Activated naive CD8-positive, alpha-beta T cell (primary cell): ENCODE measurements around the gene IL1RL2.

Source experiments
- H3K27ac Mint-ChIP-seq: one replicate; pipeline ENCODE4 v1.8.0; 2021; ENCODE audit warnings: mixed read lengths
- H3K27me3 Mint-ChIP-seq: one replicate; pipeline ENCODE4 v1.8.0; 2021; ENCODE audit warnings: mixed read lengths
- H3K36me3 Mint-ChIP-seq: one replicate; pipeline ENCODE4 v1.8.0; 2021; ENCODE audit warnings: mixed read lengths
- H3K4me1 Mint-ChIP-seq: one replicate; pipeline ENCODE4 v1.8.0; 2021; ENCODE audit warnings: low read depth, mixed read lengths
- H3K4me3 Mint-ChIP-seq: one replicate; pipeline ENCODE4 v1.8.0; 2021; ENCODE audit warnings: mild to moderate bottlenecking, mixed read lengths
- H3K9me3 Mint-ChIP-seq: one replicate; pipeline ENCODE4 v1.8.0; 2021; ENCODE audit warnings: low read depth, mixed read lengths

IL1RL2 gene

DNA sequence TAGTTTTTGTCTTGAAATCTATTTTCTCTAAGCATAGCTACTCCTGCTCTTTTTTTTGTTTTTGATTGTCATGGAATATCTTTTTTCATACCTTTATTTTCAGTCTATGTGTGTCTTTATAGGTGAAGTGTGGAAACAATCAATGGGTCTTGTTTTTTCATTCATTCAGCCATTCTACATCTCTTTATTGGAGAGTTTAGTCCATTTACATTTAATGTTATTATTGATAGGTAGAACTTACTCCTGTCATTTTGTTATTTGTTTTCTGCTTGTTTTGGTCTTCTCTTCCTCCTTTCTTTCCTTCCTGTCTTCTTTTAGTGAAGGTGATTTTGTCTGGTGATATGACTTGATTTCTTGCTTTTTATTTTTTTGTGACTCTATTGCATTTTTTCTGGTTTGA, 17.8 kb downstream of the IL1RL2 start:
- H3K9me3 Mint-ChIP-seq = peaks cover 7% of the 10 kb centered on the region
- H3K27ac Mint-ChIP-seq = no peak overlapping the region
- peaks cover 16% of the 10 kb centered on the region for H3K36me3 Mint-ChIP-seq
- H3K4me1 Mint-ChIP-seq = no peaks in the 10 kb centered on the region
- H3K27me3 Mint-ChIP-seq = peaks cover 2% of the 10 kb centered on the region
- no peak overlapping the region for H3K4me3 Mint-ChIP-seq

GRCh38 chr2:102206666-102207341, 20.0 kb downstream of the IL1RL2 start:
- peaks cover 7% of the 10 kb centered on the region for H3K9me3 Mint-ChIP-seq
- no peaks in the 10 kb centered on the region for H3K4me1 Mint-ChIP-seq
- H3K36me3 Mint-ChIP-seq = peaks cover 12% of the 10 kb centered on the region
- H3K27ac Mint-ChIP-seq = no peak overlapping the region
- H3K27me3 Mint-ChIP-seq = no peaks in the 10 kb centered on the region
- no peak overlapping the region for H3K4me3 Mint-ChIP-seq

- Mint-ChIP-seq H3K27me3 (no peaks in the 10 kb centered on the region), H3K27ac (no peak overlapping the region), H3K36me3 (peaks cover 12% of the 10 kb centered on the region), H3K9me3 (peaks cover 7% of the 10 kb centered on the region), H3K4me1 (no peaks in the 10 kb centered on the region), H3K4me3 (no peak overlapping the region)
Measured at GRCh38 chr2:102208774-102209173, 22.0 kb downstream of the IL1RL2 start.

DNA sequence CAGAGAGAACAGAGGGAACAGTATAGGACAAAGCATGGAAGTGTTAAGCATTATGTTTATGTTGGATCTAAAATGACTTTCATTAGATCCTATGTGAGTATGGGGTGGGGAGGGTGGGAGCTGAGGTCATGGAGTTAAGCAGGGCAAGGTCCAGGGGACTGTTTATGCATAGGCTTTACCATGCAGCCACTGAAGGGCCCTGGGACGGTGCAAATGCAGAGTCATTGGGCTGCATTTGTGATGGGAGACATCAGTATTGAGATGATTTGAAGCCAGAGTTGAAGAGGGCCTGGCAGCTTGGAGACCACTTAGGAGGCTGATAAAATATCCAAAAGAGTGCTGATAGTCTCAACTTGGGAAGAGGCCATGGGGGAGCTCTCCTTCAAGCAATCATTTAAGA, 22.7 kb downstream of the IL1RL2 start:
- Mint-ChIP-seq H3K27me3 (no peaks in the 10 kb centered on the region), H3K4me1 (no peaks in the 10 kb centered on the region), H3K36me3 (peaks cover 11% of the 10 kb centered on the region), H3K27ac (no peak overlapping the region), H3K4me3 (no peak overlapping the region), H3K9me3 (peaks cover 7% of the 10 kb centered on the region)

- Mint-ChIP-seq H3K4me1 (peaks cover 10% of the 10 kb centered on the region), H3K9me3 (peaks cover 27% of the 10 kb centered on the region), H3K27ac (no peak overlapping the region), H3K36me3 (peaks cover 13% of the 10 kb centered on the region), H3K4me3 (no peak overlapping the region), H3K27me3 (no peaks in the 10 kb centered on the region)
Measured at GRCh38 chr2:102217032-102217431, 30.2 kb downstream of the IL1RL2 start.

DNA sequence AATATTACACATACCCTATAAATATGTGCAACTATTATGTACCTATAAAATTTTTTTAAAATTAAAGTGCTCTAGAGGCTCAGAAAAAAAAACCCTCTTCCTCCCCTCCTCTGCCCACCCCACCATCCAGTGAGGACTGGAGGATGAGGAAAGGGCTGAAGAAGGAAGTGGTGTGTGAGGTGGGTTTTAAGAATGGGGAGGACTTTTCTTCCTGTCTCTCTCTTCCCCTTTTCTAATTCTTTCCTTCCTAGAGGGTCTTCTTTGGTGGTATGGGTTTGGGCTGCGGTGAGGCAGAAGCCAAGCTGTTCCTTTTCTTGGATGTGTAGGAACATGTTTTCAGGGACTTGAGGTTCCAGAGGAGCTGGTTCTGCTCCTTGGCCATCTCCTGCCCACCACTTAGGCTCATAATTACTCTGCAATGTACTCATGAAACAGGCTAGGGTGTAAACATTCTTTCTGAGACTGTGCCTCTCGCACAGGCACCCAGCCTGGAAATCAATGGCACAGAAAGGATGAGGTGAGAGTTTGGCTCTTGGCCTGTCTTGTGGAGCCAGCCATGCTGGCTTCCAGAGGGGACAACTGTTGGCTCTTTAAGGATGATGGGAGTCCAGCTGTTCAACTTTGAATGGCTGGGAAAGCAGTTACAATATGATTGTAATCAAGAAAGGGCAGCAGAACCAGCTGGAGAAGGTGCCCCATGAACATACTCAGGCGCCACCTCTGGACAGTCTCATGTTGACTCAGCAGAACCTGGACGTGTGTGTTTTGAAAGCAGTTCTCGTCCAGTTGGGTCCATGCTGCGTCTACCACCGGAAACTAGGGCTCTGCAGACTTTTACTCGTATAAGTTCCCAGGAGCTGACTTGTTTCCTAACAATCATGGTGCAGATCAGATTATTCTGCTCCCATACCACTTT, 38.3 kb downstream of the IL1RL2 start:
- Mint-ChIP-seq H3K27me3 (no peaks in the 10 kb centered on the region), H3K27ac (peak overlapping the region; percentile 30), H3K4me1 (peaks cover 36% of the 10 kb centered on the region), H3K9me3 (no peaks in the 10 kb centered on the region), H3K36me3 (no peaks in the 10 kb centered on the region), H3K4me3 (no peak overlapping the region)

DNA sequence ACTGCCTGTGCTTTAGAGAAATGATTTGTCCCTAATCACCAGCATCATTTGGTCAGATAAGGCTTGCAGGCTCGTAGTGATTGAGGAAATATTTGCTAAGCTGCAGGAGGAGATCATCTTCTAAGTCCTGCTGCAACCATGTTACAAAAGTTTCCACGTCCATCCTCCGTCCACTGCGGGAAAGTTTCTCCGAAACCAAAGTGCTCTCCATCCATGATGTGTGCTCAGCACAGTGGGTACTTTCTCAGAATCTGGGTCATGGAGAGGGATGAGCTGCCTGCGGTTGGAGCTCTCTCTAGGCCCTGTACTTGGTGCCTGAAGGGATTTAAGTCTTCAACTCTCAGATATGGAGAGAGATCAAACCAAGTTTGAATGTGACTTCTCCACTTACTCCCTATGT, 39.3 kb downstream of the IL1RL2 start:
- no peak overlapping the region for H3K4me3 Mint-ChIP-seq
- peak overlapping the region; percentile 93 for H3K27ac Mint-ChIP-seq
- no peaks in the 10 kb centered on the region for H3K36me3 Mint-ChIP-seq
- no peaks in the 10 kb centered on the region for H3K9me3 Mint-ChIP-seq
- peaks cover 36% of the 10 kb centered on the region for H3K4me1 Mint-ChIP-seq
- H3K27me3 Mint-ChIP-seq = no peaks in the 10 kb centered on the region

GRCh38 chr2:102226612-102227391, 40.0 kb downstream of the IL1RL2 start:
- H3K4me3 Mint-ChIP-seq = peak overlapping the region; percentile 42

GRCh38 chr2:102229141-102229769, 42.4 kb downstream of the IL1RL2 start:
- H3K4me1 Mint-ChIP-seq = peaks cover 43% of the 10 kb centered on the region
- H3K9me3 Mint-ChIP-seq = no peaks in the 10 kb centered on the region
- peak overlapping the region; percentile 87 for H3K27ac Mint-ChIP-seq
- peak overlapping the region; percentile 3 for H3K4me3 Mint-ChIP-seq
- H3K36me3 Mint-ChIP-seq = peaks cover 2% of the 10 kb centered on the region
- H3K27me3 Mint-ChIP-seq = no peaks in the 10 kb centered on the region

More at GRCh38 chr2:102226612-102227391, 40.0 kb downstream of the IL1RL2 start:
- H3K36me3 Mint-ChIP-seq = peaks cover 2% of the 10 kb centered on the region
- H3K27ac Mint-ChIP-seq = peak overlapping the region; percentile 93
- H3K27me3 Mint-ChIP-seq = no peaks in the 10 kb centered on the region
- no peaks in the 10 kb centered on the region for H3K9me3 Mint-ChIP-seq
- peaks cover 36% of the 10 kb centered on the region for H3K4me1 Mint-ChIP-seq

GRCh38 chr2:102230410-102230909, 43.6 kb downstream of the IL1RL2 start:
- Mint-ChIP-seq H3K27ac (no peak overlapping the region), H3K27me3 (no peaks in the 10 kb centered on the region), H3K4me3 (no peak overlapping the region), H3K4me1 (peaks cover 50% of the 10 kb centered on the region), H3K9me3 (no peaks in the 10 kb centered on the region), H3K36me3 (peaks cover 2% of the 10 kb centered on the region)

- Mint-ChIP-seq H3K4me1 (peaks cover 37% of the 10 kb centered on the region), H3K9me3 (no peaks in the 10 kb centered on the region), H3K36me3 (peaks cover 2% of the 10 kb centered on the region), H3K4me3 (no peak overlapping the region), H3K27ac (peak overlapping the region; percentile 46), H3K27me3 (no peaks in the 10 kb centered on the region)
Measured at GRCh38 chr2:102233132-102233884, 46.5 kb downstream of the IL1RL2 start.

GRCh38 chr2:102235042-102235473, 48.2 kb downstream of the IL1RL2 start:
- H3K9me3 Mint-ChIP-seq = no peaks in the 10 kb centered on the region
- peak overlapping the region; percentile 28 for H3K27ac Mint-ChIP-seq
- H3K27me3 Mint-ChIP-seq = no peaks in the 10 kb centered on the region
- peaks cover 2% of the 10 kb centered on the region for H3K36me3 Mint-ChIP-seq
- H3K4me3 Mint-ChIP-seq = no peak overlapping the region
- peaks cover 35% of the 10 kb centered on the region for H3K4me1 Mint-ChIP-seq

GRCh38 chr2:102235491-102235890, 48.7 kb downstream of the IL1RL2 start:
- peak overlapping the region; percentile 4 for H3K27ac Mint-ChIP-seq
- peaks cover 38% of the 10 kb centered on the region for H3K4me1 Mint-ChIP-seq
- no peaks in the 10 kb centered on the region for H3K9me3 Mint-ChIP-seq
- H3K36me3 Mint-ChIP-seq = peaks cover 2% of the 10 kb centered on the region
- no peaks in the 10 kb centered on the region for H3K27me3 Mint-ChIP-seq
- no peak overlapping the region for H3K4me3 Mint-ChIP-seq

- H3K4me1 Mint-ChIP-seq = peaks cover 44% of the 10 kb centered on the region
- H3K9me3 Mint-ChIP-seq = no peaks in the 10 kb centered on the region
- no peak overlapping the region for H3K27ac Mint-ChIP-seq
- peaks cover 2% of the 10 kb centered on the region for H3K36me3 Mint-ChIP-seq
- no peak overlapping the region for H3K4me3 Mint-ChIP-seq
- H3K27me3 Mint-ChIP-seq = no peaks in the 10 kb centered on the region
Measured at GRCh38 chr2:102236132-102236531, 49.3 kb downstream of the IL1RL2 start.
